Stimulated activated CD4-positive, alpha-beta T cell treated with anti-CD3 and anti-CD28 coated beads, Interleukin-15, amount 100 ng/mL, for 24 hours (primary cell): Measurements from ENCODE around the gene CSNK1A1.
"Not testable (repeated sequence)": the region's sequence is repeated elsewhere in the genome, so short reads cannot be mapped to it uniquely, and the experiment has no call there.

Experiments
- DNase-seq: peaks from one replicate; pipeline ENCODE4 v3.0.0-alpha.2; 2020

The CSNK1A1 gene

GRCh38 chr5:149526845-149527590 lies 24.2 kb downstream of the CSNK1A1 start:
- no peak for DNase-seq

DNA sequence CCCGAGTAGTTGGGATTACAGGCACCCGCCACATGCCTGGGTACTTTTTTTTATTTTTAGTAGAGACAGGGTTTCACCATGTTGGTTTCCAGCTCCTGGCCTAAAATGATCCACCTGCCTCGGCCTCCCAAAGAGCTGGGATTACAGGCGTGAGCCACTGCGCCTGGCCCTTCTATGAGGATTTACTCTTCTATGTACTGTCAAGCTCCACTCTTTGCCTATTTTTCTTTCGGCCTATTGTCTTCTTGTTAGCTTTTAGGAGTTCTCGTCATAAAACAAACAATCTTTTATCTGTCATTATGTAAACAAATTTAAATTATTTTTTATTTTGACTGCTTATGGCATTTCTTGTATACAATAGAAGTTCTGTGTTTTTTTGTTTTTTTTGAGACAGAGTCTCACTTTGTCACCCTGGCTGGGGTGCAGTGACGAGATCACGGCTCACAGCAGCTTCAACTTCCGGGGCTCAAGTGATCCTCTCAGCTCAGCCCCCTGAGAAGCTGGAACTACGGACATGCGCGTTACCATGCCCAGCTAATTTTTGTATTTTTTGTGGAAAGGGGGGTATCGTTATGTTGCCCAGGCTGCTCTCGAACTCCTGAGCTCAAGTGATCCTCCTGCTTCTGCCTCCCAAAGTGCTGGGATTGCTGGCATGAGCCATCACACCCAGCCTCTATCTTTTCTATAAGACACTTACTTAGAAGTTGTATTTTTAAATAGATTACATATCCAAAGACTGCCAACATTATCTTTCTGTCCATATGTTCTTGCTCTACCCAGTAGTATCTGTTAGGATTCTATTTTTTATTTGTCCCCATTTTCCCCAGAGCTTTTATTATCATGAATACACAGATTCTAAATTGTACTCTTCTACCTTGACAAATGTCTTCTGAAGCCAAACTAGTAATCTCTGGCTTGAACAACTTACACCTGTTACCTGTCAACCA lies 29.2 kb downstream of the CSNK1A1 start:
- DNase-seq, result no peak

- no peak for DNase-seq
These were observed 31.6 kb downstream of the CSNK1A1 start for GRCh38 chr5:149519601-149520000.

- no peak for DNase-seq
These were observed 32.6 kb downstream of the CSNK1A1 start for GRCh38 chr5:149518620-149519019.

GRCh38 chr5:149517461-149518122 lies 33.6 kb downstream of the CSNK1A1 start:
- no peak for DNase-seq

- no peak for DNase-seq
These were observed 36.7 kb downstream of the CSNK1A1 start for GRCh38 chr5:149514512-149514911.

GRCh38 chr5:149513372-149513947 lies 37.8 kb downstream of the CSNK1A1 start:
- not testable (repeated sequence) for DNase-seq

DNA sequence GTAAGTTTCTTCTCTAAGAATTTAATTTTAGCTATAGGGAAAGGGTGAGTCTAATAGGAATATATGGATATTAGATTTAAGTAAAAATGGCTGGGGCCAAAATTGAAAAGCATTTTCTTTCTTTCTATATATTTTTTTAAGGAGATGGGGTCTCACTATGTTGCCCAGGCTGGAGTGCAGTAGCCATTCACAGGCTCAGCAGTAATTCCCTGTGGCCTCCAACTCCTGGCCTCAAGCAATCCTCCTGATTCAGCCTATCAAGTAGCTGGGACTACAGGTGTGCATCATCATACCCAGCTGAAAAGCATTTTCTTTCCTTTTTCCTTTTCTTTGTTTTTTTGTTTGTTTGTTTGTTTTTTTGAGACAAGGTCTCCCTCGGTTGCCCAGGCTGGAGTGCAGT lies 41.1 kb downstream of the CSNK1A1 start:
- no peak for DNase-seq

DNA sequence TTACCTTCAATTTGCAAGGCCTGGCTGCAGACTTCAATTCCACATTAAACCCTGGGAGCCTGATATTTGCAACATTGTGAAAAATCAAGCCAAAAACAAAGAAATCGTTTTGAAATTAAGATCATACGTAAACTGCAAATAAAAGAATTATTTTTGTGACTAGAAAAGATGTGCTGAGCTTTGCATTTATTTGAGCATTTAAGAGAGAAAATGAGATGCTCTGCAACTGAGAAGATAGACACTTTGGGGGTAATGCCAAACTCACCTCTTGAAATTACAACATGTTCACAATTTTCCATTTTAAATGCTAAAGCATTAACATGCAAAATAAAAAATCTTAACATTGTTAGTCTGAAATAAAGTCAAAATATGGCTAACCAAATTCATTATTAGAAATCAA lies 46.6 kb downstream of the CSNK1A1 start:
- no peak for DNase-seq

- no peak for DNase-seq
These were observed 48.2 kb downstream of the CSNK1A1 start for GRCh38 chr5:149503006-149503405.

DNA sequence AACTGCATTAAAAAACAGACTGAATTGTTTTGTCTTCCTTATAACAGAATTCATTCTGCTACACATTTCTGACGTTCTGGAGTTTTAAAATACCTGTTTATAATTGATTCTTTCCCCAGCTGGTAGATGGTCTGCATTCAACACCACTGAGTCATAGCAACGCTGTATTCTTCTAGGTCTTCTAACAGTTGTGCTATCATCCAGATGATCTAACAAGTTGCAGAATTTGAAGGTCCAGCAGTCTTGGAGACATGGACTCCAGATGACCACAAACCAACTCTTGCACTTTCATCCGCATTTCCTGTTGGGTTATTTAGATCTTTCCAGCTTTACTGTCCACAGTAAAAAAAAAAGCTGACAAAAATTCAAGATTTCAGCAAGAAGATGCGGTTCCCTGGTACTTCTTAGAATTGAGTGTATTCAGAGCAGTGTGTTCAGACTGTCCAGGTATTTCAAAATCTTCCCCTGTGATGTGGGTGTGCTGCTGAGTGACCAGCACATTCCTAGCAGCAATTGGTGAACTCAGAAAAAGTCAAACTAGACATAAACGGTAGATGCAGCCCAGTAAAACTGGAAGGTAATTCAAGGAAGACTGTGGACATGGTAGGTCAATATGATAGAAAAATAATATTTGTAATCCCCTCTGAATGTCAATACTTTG lies 50.2 kb downstream of the CSNK1A1 start:
- DNase-seq, result no peak

- DNase-seq, result no peak
These were observed 52.4 kb downstream of the CSNK1A1 start for GRCh38 chr5:149498724-149499336.

DNA sequence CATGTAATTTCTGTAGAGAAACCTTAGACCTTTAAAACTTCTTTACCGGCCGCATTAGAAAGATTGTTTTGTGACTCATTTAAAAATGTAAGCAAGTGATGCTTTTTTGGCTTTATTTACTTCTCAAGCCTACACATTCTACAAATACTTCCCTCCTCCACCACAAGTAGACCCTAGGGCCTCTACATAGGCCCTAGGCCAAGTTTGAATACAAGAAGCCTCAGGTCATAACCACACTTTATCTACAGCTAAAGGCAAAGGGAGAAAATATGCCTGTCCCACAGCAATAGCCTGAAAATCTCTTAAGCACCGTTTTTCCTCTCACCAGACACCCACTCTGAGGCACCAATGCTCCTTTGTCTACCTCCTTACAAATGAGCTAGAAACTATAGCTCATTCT lies 53.9 kb downstream of the CSNK1A1 start:
- DNase-seq, result no peak

GRCh38 chr5:149496917-149497316 lies 54.3 kb downstream of the CSNK1A1 start:
- no peak for DNase-seq

DNA sequence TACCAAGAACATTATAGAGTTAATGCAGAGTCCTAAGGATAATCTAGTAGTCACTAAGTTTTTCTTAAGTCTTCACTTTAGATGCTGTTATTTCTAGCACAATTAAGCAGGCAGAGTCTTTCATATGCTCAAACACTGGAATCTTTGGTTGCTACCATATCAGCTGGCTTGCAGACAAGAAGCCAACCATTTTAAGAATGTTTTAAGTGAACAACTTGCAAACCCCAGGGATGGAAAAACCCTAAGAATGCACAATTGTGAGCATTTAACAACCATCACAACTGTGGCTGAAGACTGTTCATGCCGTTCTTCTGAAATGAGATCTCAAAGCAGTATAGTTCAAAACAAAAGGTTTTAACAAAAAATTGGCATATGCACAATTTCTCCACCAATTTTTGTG lies 55.1 kb downstream of the CSNK1A1 start:
- DNase-seq, result no peak

DNA sequence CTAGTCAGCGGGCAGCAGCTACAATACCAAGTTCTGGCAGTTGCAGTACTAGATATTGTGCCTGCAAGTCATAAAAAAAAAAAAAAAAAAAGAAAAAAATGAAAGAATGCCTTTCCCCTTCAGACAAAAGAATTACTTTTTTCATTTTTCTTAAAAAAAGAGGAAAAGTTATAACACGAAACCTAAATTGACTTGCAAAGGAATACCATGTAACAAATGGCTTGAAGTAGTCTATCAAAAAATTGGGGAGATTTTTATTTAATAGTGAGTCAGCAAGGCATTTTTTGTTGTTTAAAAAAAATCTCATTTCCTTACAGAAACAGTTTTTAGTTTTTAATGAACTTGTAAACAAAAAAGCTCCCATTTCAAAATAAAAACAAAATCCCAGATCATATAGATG lies 55.6 kb downstream of the CSNK1A1 start:
- no peak for DNase-seq

DNA sequence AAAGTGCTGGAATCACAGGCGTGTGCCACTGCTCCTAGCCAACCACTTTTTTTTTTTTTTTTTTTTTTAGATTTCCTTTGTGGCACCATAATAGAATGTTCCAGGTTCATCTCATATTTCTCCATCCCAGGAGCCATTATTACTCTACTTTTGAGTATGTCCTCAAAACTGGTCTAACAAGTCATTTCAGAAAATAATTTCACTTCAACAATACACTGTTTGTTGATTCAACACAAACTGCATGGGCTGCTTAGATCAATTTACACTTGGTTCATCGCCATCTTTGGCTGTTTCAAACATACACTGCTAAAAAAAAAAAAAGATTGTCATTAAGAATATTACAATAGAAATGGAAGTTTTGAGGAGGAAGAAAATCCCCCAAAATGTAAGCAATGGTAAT lies 57.9 kb downstream of the CSNK1A1 start:
- no peak for DNase-seq

GRCh38 chr5:149492781-149493180 lies 58.5 kb downstream of the CSNK1A1 start:
- no peak for DNase-seq

DNA sequence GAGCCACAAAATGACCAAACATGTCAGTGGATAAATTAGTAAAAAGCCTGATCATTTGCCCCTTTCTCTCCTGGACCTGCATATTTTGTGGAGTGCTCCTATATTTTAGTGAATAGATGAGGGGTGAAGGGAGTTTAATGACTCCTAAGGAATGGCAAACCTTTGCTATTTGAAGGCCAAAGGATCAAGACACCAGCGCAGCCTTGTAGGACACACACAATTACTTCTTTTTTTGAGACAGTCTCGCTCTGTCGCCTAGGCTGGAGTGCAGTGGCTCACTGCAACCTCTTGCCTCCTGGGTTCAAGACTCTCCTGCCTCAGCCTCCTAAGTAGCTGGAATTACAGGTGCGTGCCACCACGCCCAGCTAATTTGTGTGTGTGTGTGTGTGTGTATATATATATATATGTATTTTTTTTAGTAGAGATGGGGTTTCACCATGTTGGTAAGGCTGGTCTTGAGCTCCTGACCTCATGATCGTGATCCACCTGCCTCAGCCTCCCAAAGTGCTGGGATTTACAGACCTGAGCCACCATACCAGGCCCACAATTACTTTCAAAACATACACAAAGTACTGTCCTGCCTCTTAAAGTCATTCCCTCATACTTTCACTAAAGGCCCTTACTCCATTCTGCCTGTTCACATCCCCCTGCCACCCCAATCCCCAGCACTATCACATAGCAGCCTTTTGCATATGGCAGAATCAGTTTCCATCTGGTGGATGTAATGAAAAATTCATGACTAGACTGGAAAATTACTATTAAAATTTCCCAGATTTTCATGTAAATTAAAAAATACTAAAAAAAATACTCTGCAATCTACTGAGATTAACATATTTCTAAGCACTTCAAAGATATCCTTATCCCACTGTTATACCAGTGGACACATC lies 60.4 kb downstream of the CSNK1A1 start:
- DNase-seq, result no peak

GRCh38 chr5:149489605-149490037 lies 61.6 kb downstream of the CSNK1A1 start:
- DNase-seq, result no peak
